IPS-20b (cell line): ENCODE measurements around the gene AGBL1.

Source experiments
- H3K27ac ChIP-seq: one replicate; pipeline ENCODE4 v1.5.1; 2013; ENCODE audit warnings: low read length
- H3K27me3 ChIP-seq: 2 replicates; pipeline ENCODE4 v1.6.1; 2013; ENCODE audit warnings: mild to moderate bottlenecking, low read length, inconsistent platforms; ENCODE audit not compliant: insufficient read depth
- H3K36me3 ChIP-seq: 2 replicates; pipeline ENCODE4 v1.6.1; 2013; ENCODE audit warnings: low read depth, mild to moderate bottlenecking, inconsistent platforms, low read length, moderate library complexity; ENCODE audit not compliant: insufficient read depth
- H3K4me1 ChIP-seq: 2 replicates; pipeline ENCODE4 v1.6.1; 2013; ENCODE audit warnings: mild to moderate bottlenecking, control low read depth, inconsistent platforms, low read length, moderate library complexity; ENCODE audit not compliant: insufficient read depth
- H3K4me3 ChIP-seq: 2 replicates; pipeline ENCODE4 v1.5.1; 2013; ENCODE audit warnings: mild to moderate bottlenecking, low read length, inconsistent platforms
- H3K9ac ChIP-seq: 2 replicates; pipeline ENCODE4 v1.6.1; 2013; ENCODE audit warnings: low read depth, mild to moderate bottlenecking, inconsistent platforms, low read length, moderate library complexity
- H3K9me3 ChIP-seq: 2 replicates; pipeline ENCODE4 v1.6.1; 2013; ENCODE audit warnings: mild to moderate bottlenecking, low read depth, low read length, inconsistent platforms; ENCODE audit not compliant: insufficient read depth

The AGBL1 gene

GRCh38 chr15:87047203-87047965 is 967.7 kb downstream of the AGBL1 start:
- Histone ChIP-seq H3K9ac (no peak overlapping the region), H3K4me1 (no peaks in the 10 kb centered on the region), H3K27me3 (no peaks in the 10 kb centered on the region), H3K36me3 (no peaks in the 10 kb centered on the region), H3K4me3 (no peak overlapping the region), H3K27ac (no peak overlapping the region), H3K9me3 (no peaks in the 10 kb centered on the region)
